Type B pancreatic cell (in vitro differentiated cells): Measurements from ENCODE around the gene TENT4B. TPM values are rescaled to one million over a fixed set of nuclear protein-coding genes. Genes with fewer than 3 reads are reported as not detected.

ENCODE experiments used
- DNase-seq: peaks from one replicate; pipeline ENCODE4 v3.0.0; 2021; ENCODE audit warnings: mixed read lengths; ENCODE audit not compliant: unreplicated experiment; ENCODE audit errors: extremely low spot score
- H3K27ac Mint-ChIP-seq: 2 replicates; pipeline ENCODE4 v1.8.0; 2021; ENCODE audit warnings: mild to moderate bottlenecking, mixed read lengths
- H3K27me3 Mint-ChIP-seq: 2 replicates; pipeline ENCODE4 v1.8.0; 2021; ENCODE audit warnings: mixed read lengths
- H3K36me3 Mint-ChIP-seq: 2 replicates; pipeline ENCODE4 v1.8.0; 2021; ENCODE audit warnings: mixed read lengths
- H3K4me1 Mint-ChIP-seq: one replicate; pipeline ENCODE4 v1.8.0; 2021; ENCODE audit warnings: mixed read lengths; ENCODE audit not compliant: unreplicated experiment
- H3K4me3 Mint-ChIP-seq: 2 replicates; pipeline ENCODE4 v1.8.0; 2021; ENCODE audit warnings: mild to moderate bottlenecking, mixed read lengths
- H3K9me3 Mint-ChIP-seq: 2 replicates; pipeline ENCODE4 v1.8.0; 2021; ENCODE audit warnings: mixed read lengths
- total RNA-seq: library from RNA; stranded (reverse); gene quantifications from 2 replicates; pipeline ENCODE4 v1.2.1, GENCODE V29; 2021; ENCODE audit warnings: low replicate concordance
- TF ChIP-seq, protein P1 (sequence below): fragments of 200-600 bp; sonication (generic); conservative IDR thresholded peaks from 2 replicates; pipeline ENCODE4 v1.5.0; 2021; ENCODE audit warnings: antibody characterized with exemption, mild to moderate bottlenecking

Gene TENT4B
- total RNA-seq, 1 donor from 2014 or later = 14.1 TPM

DNA sequence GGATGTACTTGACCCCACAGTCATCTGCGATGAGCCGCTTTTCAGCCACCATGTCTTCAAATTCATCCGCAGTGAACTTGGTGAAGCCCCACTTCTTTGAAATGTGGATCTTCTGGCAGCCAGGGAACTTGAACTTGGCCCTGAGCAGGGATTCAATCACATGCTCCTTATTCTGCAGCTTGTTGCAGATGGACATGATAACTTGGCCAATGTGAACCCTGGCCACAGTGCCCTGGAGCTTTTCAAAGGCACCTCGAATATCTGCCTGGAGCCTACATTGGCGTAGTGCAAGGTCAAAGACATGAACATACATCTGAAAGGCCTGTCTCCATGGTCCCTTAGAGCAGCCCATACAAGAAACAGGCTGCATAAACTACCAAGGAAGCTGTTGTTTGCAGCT, 1.8 kb upstream of the TENT4B start:
- TF ChIP-seq, protein P1, sequence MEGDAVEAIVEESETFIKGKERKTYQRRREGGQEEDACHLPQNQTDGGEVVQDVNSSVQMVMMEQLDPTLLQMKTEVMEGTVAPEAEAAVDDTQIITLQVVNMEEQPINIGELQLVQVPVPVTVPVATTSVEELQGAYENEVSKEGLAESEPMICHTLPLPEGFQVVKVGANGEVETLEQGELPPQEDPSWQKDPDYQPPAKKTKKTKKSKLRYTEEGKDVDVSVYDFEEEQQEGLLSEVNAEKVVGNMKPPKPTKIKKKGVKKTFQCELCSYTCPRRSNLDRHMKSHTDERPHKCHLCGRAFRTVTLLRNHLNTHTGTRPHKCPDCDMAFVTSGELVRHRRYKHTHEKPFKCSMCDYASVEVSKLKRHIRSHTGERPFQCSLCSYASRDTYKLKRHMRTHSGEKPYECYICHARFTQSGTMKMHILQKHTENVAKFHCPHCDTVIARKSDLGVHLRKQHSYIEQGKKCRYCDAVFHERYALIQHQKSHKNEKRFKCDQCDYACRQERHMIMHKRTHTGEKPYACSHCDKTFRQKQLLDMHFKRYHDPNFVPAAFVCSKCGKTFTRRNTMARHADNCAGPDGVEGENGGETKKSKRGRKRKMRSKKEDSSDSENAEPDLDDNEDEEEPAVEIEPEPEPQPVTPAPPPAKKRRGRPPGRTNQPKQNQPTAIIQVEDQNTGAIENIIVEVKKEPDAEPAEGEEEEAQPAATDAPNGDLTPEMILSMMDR = no peak
- no peaks in the 10 kb centered on the region for H3K9me3 Mint-ChIP-seq
- no peaks in the 10 kb centered on the region for H3K27me3 Mint-ChIP-seq
- no peak for DNase-seq
- peak overlapping the region; percentile 96 for H3K4me3 Mint-ChIP-seq
- H3K27ac Mint-ChIP-seq = no peak overlapping the region
- peaks cover 29% of the 10 kb centered on the region for H3K4me1 Mint-ChIP-seq
- no peaks in the 10 kb centered on the region for H3K36me3 Mint-ChIP-seq

DNA sequence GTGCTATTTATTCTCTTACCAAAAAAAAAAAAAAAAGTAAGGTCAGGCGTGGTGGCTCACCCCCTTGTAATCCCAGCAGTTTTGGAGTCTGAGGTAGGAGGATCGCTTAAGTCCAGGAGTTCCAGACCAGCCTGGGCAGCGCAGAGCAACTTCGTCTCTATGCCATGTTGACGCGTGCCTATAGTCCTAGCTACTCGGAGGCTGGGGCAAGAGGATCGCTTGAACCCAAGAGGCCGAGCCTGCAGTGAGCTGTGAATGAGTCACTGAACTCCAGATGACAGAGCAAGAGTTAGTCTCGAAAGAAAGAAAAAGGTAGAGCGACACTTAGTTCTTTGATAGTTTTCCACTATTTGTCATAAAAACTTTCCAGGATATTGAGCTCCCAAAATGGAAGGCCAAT, 1.4 kb upstream of the TENT4B start:
- Mint-ChIP-seq H3K27ac (peak overlapping the region; percentile 93), H3K4me3 (peak overlapping the region; percentile 96), H3K27me3 (no peaks in the 10 kb centered on the region), H3K9me3 (no peaks in the 10 kb centered on the region), H3K36me3 (no peaks in the 10 kb centered on the region), H3K4me1 (peaks cover 26% of the 10 kb centered on the region)
- TF ChIP-seq, protein P1 = no peak
- no peak for DNase-seq

DNA sequence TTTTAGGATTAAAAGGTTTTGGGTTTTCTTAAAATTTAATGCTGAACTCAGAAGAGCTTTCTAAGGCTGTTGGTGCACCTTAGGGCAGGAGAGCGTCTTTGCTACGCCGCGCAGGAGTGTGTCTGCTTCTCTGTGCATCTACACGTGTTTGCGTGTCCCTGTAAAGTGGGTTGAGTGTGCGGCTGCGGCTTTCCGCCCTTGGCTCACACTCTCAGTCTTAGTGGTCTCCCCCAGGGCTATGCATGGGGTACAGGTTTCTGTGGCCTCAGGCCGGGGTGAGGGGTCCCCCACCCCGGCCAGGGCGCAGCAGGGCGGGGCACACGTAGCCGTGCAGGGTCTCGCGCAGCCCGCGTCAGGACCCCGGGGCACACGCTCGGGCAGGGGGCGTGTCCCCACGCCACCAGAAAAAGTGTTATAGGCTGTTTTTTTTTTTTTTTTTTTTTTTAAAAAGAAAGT, 727 bp upstream of the TENT4B start:
- peak; percentile 66 for DNase-seq
- Mint-ChIP-seq H3K27me3 (no peaks in the 10 kb centered on the region), H3K4me3 (peak overlapping the region; percentile 96), H3K36me3 (peaks cover 3% of the 10 kb centered on the region), H3K27ac (peak overlapping the region; percentile 93), H3K9me3 (no peaks in the 10 kb centered on the region), H3K4me1 (peaks cover 29% of the 10 kb centered on the region)
- TF ChIP-seq, protein P1 = peak; percentile 43

DNA sequence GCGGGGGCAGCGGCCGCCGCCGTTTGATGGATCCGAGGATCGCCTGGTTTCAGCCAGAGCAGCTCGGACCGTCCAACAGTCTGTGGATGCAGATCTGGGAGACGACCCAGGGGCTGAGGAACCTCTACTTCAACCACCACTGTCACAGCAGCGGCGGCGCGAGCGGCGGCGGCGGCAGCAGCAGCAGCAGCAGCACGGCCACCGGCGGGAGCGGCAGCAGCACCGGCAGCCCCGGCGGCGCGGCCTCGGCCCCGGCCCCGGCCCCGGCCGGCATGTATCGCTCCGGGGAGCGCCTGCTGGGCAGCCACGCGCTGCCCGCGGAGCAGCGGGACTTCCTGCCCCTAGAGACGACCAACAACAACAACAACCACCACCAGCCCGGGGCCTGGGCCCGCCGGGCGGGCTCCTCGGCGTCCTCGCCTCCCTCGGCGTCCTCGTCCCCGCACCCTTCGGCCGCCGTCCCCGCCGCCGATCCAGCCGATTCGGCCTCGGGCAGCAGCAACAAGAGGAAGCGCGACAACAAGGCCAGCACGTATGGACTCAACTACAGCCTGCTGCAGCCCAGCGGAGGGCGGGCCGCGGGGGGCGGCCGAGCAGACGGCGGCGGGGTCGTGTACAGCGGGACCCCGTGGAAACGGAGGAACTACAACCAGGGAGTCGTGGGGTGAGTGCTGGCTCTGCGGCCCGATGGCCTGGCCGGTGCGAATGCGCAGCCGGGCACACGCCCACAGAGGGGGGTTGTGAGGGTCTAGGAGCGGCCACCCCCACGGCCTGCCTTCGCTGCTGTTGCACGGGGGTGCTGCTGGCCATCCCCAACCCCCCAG, 702 bp downstream of the TENT4B start:
- DNase-seq = peak; percentile 72
- H3K4me3 Mint-ChIP-seq = peak overlapping the region; percentile 83

DNA sequence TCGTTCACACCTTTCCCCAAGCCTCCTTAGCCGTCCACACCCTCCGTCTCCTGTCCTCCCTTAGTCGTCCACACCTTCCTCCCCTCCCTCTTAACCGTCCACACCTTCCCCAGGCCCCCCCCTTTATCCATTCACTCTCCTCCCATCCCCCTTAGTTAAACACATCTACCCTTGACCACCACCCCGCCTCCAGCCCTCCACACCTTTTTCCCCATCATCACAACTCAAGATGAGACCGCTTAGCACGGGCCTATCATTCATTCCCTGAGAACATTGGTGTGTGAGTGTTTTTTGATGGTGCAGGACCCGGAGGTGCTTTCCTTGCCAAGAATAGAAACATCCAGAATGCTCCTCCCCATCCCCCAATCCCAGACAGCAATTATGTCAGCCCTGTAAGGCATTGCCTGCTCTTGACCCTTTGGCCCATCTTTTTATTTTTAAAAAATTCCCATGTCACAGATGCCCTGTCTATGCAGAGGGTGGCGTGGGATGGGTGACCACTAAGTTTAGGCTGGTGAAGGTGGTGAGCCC, 1.4 kb downstream of the TENT4B start:
- Mint-ChIP-seq H3K9me3 (no peaks in the 10 kb centered on the region), H3K36me3 (peaks cover 10% of the 10 kb centered on the region), H3K4me1 (peaks cover 30% of the 10 kb centered on the region), H3K4me3 (peak overlapping the region; percentile 83), H3K27ac (peak overlapping the region; percentile 53), H3K27me3 (no peaks in the 10 kb centered on the region)
- DNase-seq = no peak
- TF ChIP-seq, protein P1 = no peak

More for the DNA sequence above, 702 bp downstream of the TENT4B start:
- H3K4me1 Mint-ChIP-seq = peaks cover 30% of the 10 kb centered on the region
- no peak overlapping the region for H3K27ac Mint-ChIP-seq
- TF ChIP-seq, protein P1 = no peak
- no peaks in the 10 kb centered on the region for H3K27me3 Mint-ChIP-seq
- no peaks in the 10 kb centered on the region for H3K9me3 Mint-ChIP-seq
- peaks cover 8% of the 10 kb centered on the region for H3K36me3 Mint-ChIP-seq
